ENCODE data around the gene EGR4.
"Not testable (repeated sequence)": the region's sequence is repeated elsewhere in the genome, so short reads cannot be mapped to it uniquely, and the experiment has no call there.

EGR4 gene

GRCh38 chr2:73263540-73264331 is 29.6 kb downstream of the EGR4 start:
- H3K9me3 ChIP-seq: no peaks in the 10 kb centered on the region
- no peak for DNase-seq
- TF ChIP-seq, protein P1, sequence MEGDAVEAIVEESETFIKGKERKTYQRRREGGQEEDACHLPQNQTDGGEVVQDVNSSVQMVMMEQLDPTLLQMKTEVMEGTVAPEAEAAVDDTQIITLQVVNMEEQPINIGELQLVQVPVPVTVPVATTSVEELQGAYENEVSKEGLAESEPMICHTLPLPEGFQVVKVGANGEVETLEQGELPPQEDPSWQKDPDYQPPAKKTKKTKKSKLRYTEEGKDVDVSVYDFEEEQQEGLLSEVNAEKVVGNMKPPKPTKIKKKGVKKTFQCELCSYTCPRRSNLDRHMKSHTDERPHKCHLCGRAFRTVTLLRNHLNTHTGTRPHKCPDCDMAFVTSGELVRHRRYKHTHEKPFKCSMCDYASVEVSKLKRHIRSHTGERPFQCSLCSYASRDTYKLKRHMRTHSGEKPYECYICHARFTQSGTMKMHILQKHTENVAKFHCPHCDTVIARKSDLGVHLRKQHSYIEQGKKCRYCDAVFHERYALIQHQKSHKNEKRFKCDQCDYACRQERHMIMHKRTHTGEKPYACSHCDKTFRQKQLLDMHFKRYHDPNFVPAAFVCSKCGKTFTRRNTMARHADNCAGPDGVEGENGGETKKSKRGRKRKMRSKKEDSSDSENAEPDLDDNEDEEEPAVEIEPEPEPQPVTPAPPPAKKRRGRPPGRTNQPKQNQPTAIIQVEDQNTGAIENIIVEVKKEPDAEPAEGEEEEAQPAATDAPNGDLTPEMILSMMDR (IDR thresholded peaks at IDR 0.05; ENCODE audit: low read depth, low read length): no peak
- H3K36me3 ChIP-seq: no peaks in the 10 kb centered on the region
- no peak overlapping the region for H3K4me3 ChIP-seq (ENCODE audit: low read depth, low read length)
- no peaks in the 10 kb centered on the region for H3K4me1 ChIP-seq
- H3K27me3 ChIP-seq: no peaks in the 10 kb centered on the region

GRCh38 chr2:73262691-73263429 is 30.5 kb downstream of the EGR4 start:
- not testable (repeated sequence) for H3K36me3 ChIP-seq

GRCh38 chr2:73262108-73262651 is 31.2 kb downstream of the EGR4 start:
- no peak overlapping the region for H3K4me3 ChIP-seq (ENCODE audit: low read depth, low read length)
- no peaks in the 10 kb centered on the region for H3K4me1 ChIP-seq
- no peaks in the 10 kb centered on the region for H3K27me3 ChIP-seq
- no peaks in the 10 kb centered on the region for H3K9me3 ChIP-seq
- TF ChIP-seq, protein P1 (IDR thresholded peaks at IDR 0.05; ENCODE audit: low read depth, low read length): no peak
- no peak for DNase-seq
- no peaks in the 10 kb centered on the region for H3K36me3 ChIP-seq

More at GRCh38 chr2:73262691-73263429, 30.5 kb downstream of the EGR4 start:
- H3K9me3 ChIP-seq; H3K4me3 ChIP-seq (ENCODE audit: low read depth, low read length); H3K4me1 ChIP-seq; H3K27me3 ChIP-seq; DNase-seq: not testable (repeated sequence)

- Histone ChIP-seq H3K27me3 (no peaks in the 10 kb centered on the region), H3K9me3 (no peaks in the 10 kb centered on the region), H3K36me3 (no peaks in the 10 kb centered on the region), H3K4me1 (no peaks in the 10 kb centered on the region), H3K4me3 (ENCODE audit: low read depth, low read length) (no peak overlapping the region)
- DNase-seq: peak; percentile 54
- TF ChIP-seq, protein P1 (IDR thresholded peaks at IDR 0.05; ENCODE audit: low read depth, low read length): peak; percentile 50
Observed at GRCh38 chr2:73260338-73260984, 32.9 kb downstream of the EGR4 start.

DNA sequence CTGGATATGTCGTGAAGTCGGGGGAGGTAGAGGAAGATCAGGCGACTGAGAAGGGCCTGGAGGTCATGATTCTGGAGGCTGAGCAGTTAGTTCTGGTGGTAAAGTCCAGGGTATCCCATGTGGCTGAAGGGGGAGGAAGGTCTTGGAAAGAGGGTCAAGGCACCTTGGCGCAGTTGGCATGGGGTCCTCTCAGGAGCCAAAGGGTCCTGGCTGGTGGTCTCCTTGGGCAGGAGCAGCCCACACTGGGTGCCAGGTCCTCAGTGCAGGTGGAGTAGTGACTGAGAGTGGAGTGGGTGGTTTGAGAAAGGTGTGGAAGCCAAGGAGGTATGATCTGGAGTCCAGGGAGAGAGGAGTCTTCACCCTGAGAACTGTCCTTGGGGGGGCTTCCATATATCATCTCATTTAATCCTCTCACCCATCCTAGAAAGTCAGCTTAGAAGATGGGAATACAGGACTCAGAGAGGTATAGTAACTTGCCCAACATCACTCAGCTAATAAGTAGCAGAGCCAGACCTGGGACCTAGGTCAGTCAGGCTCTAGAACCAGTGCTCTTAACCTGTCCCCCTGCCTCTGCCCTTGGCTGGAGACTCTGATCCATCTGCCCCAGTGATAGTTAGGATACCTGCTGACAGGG is 33.5 kb downstream of the EGR4 start:
- H3K9me3 ChIP-seq: no peaks in the 10 kb centered on the region
- no peaks in the 10 kb centered on the region for H3K36me3 ChIP-seq
- H3K4me1 ChIP-seq: no peaks in the 10 kb centered on the region
- H3K27me3 ChIP-seq: no peaks in the 10 kb centered on the region
- H3K4me3 ChIP-seq (ENCODE audit: low read depth, low read length): no peak overlapping the region
- DNase-seq: no peak
- TF ChIP-seq, protein P1 (IDR thresholded peaks at IDR 0.05; ENCODE audit: low read depth, low read length): no peak

GRCh38 chr2:73259276-73259675 is 34.1 kb downstream of the EGR4 start:
- Histone ChIP-seq H3K9me3 (no peaks in the 10 kb centered on the region), H3K4me3 (ENCODE audit: low read depth, low read length) (no peak overlapping the region), H3K36me3 (peaks cover 2% of the 10 kb centered on the region), H3K27me3 (no peaks in the 10 kb centered on the region), H3K4me1 (no peaks in the 10 kb centered on the region)
- TF ChIP-seq, protein P1 (IDR thresholded peaks at IDR 0.05; ENCODE audit: low read depth, low read length): no peak
- DNase-seq: no peak

All from BE2C (cell line).